Fibroblast of skin of scalp (primary cell): Measurements from ENCODE around the gene ADGRL2.

Experiments
- DNase-seq: peaks from one replicate; pipeline ENCODE4 v3.0.0-alpha.2; 2013

Gene ADGRL2

DNA sequence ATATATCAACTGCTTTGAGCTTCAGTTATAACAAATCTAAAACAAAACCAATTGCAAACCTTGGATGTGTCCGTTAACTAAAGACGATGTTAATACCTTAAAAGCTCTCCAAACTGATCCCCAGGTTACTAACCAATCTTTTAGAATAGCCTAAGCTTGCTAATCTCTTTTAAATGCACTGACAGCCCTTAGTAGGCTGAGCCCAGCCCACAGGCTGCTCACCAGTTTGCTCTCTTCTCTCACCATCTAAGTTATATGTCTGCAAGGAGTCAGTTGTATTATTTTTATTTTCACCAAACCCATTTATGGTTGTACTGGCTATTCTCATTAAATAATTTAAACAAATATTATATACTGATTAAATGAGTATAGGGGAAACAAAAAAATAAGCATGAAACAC lies 199.5 kb downstream of the ADGRL2 start:
- DNase-seq, result no peak

DNA sequence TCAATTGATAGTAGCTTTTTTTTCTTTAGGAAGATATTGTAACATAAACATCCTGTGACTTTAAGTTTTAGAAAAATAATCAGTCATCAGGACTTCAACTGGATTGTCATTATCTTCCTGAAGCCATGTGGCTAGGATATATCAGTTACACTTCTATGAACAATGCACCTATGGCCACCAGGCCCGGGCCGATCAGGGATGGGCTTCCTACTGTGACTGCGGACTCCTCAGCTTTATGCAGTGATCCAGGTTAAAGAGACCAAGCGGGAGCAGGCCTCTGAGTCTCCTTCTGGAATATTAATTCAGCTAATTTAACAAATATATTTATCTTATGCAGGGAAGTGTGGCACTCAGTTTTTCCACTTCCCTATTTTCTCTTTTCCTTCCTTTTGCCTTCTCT lies 200.6 kb downstream of the ADGRL2 start:
- DNase-seq, result no peak

DNA sequence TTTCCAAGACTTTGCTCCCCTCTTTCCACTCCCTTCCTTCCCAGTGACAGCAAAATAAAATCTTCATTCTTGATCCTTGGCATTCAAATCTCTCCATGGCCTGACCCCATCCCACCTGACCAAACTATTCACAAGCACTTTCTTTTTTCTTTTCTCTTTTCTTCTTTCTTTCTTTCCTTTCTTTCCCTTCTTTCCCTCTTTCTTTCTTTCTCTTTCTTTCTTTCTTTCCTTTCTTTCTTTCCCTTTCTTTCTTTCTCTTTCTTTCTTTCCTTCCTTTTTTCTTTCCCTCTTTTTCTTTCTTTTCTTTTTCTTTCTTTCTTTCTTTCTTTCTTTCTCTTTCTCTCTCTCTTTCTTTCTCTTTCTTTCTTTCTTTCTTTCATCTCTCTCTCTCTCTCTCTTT lies 207.1 kb downstream of the ADGRL2 start:
- DNase-seq, result no peak

DNA sequence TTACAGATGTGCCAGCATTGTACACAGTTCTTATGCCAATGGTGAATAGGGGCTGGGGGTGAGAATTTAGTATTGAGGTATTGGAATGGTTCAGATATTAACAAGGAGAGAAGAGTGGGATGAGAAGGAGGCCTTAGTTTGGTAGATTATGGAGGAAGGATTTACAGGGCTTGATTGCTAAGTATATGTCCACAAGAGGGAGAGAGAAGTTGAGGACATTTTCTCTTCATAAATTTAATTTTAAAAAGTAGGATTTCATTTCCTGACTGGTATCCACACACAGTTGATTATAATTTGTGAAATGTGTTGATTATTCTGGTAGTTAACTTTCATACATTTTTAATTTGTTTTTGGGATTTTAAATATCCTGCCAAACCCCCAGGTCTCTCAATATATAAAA lies 213.0 kb downstream of the ADGRL2 start:
- no peak for DNase-seq

DNA sequence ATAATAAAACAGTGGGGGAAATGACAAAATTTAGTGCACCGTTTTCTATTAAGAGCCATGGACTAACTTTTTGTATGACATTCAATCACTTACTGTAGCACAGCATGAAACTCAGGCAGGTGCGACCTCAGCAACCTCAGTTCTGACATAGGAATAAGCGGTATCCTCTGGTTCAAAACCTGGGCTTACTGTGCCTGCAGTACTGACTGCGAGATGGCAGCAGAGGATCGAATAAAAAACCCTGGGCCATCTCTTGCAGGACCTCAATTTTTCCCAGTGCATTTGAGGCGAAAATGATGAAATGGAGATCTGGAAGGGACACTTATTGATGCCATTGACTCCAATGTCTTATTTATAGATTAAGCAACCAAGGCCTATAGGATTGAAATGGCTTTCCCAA lies 214.7 kb downstream of the ADGRL2 start:
- no peak for DNase-seq

DNA sequence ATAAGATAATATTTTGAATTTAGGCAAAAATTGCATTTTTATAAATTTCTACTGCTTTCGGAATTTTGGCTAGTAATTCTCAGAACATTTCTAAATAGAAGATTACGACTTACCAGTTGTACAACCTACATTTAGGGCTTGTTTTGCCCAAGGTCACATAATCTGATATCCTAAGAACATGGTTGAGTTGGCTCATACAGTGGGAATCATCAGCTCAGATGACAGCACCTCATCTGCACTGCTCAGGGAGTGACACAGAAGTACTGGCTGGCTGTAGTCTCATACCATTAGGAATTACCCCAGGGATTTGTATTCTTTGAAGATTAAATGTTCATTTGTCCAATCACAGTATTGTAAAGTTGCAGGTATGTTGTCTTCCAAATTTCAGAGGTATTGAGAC lies 217.6 kb downstream of the ADGRL2 start:
- DNase-seq, result no peak

DNA sequence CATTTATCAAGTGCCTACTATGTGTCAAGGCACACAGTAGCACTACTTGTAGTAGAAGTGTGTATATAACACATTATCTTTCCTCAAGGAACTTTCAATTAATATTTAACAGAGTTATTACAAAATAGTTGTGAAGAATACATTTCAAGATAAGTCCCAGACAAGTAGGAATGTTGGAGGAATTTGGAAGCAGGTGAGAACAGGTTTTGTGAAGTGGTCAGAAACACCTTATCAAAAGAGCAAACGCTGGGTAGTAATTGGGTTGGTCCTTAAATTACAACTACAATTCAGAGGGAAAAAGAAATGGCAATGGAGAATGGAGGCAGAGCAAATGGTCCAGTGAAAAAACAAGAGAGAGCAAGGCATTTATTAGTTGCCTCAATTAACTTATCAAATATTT lies 218.8 kb downstream of the ADGRL2 start:
- no peak for DNase-seq

DNA sequence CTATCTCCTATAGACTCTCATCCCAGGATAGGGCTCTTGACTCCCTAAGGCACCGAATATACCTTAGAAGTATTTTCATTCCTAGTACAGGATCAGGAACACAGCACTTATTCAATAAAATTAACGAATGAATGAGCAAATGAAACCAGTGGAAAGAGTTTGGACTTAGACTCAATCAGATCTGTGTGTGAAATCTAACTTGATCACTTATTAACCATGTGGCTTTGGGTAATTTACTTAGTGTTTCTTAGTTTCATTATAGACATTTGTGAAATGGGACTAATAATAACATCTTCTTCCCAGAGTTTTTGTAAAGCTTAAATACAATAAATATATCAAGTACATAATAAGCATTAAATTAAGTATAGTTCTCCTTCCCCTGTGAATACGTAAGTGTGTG lies 230.1 kb downstream of the ADGRL2 start:
- no peak for DNase-seq

DNA sequence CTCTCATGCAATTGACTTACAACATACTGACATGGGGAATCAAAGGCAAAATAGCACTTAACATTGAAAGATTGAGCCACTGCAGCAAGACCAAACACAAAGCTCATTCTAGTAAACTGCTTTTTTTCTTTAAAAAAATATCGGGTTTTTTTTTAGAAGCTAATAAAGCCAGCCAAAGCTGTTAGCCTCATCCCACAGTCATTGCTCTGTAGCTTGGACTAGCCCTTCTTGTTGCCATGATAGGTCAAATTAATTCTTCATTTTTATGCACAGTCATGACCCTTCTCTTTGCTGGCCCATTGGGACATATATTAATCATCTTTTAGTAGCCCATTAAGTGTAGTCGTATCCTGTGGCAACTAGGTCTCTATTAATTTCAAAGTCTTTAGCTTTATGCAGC lies 231.3 kb downstream of the ADGRL2 start:
- no peak for DNase-seq

DNA sequence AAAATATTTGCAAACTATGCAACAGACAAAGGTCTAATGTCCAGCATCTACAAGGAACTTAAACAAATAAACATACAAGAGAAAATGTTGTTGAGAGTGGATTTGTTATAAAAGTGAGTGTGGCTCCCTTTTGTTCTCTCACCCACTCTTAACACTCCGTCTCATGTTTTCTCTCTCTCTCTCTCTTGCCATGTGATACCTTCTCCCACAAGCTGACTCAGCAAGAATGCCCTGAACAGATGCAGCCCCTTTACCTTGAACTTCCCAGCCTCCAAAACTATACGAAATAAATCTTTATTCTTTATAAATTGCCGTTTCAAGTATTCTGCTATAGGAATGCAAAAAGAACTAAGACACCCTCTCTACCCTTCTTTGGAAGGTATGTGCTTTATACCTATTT lies 234.1 kb downstream of the ADGRL2 start:
- DNase-seq, result no peak
